ENCODE measurements around the gene HNF4A.
"Not testable (repeated sequence)": the region's sequence is repeated elsewhere in the genome, so short reads cannot be mapped to it uniquely, and the experiment has no call there.

HNF4A gene

DNA sequence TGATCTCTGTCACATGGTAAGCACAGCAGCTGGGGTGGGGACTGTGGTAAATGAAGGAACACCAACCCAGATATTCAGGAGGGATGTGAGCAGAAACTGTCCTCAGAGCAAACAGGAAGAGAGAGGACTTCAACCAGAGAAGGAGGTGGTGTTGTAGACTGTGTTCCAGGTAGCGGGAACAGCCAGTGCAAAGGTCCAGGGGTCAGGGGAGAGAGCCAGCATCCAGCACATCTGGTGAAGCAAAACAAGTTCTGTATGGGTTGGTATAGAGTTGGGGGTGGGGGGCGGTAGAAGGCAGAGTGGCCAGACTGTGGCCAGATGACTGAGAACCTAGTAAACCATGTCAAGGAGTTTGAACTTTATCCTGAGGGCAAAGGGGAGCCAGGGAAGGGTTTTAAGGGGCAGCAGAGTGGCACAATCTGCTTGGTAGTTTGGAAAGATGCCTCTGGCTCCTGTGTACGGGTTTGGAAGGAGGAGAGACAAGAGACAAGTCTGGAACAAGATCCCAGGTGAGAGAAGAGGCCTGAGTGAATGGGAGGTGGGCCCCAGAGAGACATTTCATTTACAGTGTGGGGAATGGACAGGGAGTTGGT, 92.4 kb downstream of the HNF4A start:
- DNase-seq, result no peak

DNA sequence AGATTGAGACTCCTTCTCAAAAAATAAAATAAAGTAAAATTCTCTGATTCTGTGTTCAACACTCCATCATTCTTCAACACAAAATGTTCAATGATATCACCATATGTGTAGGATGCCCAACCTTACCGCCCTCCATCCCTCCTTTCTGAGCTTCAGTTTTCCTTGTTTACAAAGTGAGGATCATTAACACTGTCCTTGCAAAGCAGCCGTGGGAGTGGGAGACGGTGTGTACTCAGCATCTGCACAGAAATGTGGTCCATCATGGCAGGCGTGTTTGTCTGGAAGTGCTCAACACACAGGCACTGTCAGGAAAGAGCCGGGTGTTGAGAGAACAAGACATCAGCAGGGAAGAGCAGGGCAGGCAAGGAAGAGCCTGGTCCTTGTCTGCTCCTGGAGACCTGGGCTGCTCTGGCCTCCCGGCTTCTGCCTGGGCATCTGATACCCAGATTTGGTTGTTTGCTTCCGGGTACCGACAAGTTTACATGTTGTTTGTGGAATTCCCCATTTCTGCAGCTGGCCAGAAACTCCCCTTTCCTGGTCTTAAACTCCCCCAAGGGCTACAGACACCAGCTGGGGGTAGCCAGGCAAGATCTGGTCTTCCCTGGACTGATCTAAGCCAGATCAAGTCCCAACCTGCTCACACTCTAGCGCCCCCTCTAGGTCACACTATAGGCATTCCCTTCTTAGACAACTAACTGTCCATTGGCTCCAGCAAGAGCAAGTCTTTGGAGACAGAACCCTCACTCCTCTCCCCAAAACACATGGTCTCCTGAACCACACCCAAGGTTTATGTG, 93.5 kb downstream of the HNF4A start:
- DNase-seq, result peak; percentile 17

DNA sequence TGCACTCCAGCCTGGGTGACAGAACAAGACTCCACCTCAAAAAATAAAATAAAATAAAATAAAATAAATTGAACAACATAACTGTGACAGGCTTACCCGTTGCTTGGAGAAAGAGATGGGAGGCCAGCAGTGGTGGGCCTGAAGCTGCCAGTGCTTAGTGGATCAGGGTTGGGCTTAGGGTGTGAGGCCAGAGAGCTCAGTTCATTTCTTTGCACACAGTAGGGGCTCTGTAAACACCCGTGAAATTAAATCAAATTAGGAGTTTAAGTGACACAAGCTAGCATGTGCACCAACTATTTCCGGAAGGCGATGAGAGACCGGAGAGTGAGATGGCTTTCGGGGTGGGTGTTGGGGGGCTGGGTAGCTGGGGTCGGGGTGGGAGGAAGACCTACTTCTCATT, 94.4 kb downstream of the HNF4A start:
- no peak for DNase-seq

DNA sequence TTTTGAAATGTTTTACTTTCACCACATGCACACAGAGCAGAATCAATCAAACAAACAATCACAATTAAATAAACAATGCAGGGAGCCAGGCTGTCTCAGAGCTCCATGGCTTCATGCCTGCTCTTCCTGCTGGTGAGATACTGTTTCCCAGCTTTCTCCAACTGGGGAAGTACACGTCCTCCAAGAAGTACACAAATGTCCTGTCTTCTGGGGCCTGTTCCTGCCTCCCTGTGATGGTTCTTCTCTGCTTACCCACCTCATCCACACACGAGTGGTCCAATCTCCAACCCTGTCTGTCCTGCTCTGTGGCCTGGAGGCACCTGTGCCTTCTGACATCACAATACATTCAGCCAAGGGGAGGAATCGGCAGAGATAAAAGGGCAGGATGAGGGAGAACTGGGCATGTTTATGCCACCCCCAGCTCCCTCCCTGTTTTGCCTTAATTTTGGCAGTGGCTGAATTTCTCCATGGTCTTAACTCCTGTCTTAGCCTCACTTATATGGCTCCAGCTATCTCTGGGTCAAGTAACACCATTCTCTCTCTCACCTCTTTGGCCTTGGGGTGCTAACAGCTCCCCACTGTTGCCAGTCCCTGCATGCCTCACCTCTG, 94.9 kb downstream of the HNF4A start:
- no peak for DNase-seq

DNA sequence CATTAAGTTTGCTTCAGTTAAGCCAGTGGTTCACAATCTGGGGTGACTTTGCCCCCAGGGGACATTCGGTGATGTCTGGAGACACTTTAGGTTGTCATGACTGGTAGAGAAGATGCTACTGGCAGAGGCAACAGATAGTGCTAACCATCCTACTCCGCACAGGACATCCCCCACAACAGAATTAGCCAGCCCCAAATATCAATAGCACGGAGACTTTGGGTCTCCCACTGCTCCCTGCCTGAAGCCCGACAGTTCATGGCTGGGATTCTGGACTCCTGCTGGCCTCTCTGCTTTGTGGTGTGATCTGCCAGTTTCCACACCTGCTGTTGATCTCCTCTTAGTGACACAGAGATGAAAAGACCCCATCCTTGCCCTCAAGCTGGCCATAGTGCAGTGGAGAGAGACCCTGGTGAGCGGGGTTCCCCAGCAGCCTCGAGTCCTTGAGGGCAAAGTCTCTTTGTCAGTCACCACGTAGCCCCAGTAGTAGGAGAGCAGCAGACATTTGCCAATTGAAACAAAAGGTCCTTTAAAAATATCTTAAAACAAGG, 95.5 kb downstream of the HNF4A start:
- DNase-seq, result no peak

DNA sequence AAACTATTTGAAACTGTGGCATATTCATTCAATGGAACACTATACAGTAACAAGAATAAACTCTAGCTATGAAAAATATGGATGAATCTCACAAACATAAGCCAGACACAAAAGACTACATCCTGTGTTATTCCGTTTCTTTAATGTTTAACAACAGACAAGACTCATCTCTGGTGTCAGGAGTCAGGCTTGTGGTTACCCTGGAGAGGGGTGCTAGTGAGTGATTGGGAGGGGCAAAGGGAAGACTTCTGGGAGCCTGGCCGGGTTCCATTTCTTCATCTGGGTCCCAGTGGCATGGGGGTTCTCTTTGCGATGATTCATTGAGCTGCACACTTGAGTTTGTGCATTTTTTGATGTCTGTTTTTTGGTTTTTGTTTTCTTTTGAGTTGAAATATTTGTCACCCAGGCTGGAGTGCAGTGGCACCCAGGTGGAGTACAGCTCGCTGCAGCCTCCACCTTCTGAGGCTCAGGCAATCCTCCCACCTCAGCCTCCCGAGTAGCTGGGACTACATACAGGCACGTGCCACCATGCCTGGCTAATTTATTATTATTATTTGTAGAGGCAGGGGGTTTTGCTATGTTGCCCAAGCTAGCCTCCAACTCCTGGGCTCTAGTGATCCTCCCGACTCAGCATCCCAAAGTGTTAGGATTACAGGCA, 98.9 kb downstream of the HNF4A start:
- no peak for DNase-seq

DNA sequence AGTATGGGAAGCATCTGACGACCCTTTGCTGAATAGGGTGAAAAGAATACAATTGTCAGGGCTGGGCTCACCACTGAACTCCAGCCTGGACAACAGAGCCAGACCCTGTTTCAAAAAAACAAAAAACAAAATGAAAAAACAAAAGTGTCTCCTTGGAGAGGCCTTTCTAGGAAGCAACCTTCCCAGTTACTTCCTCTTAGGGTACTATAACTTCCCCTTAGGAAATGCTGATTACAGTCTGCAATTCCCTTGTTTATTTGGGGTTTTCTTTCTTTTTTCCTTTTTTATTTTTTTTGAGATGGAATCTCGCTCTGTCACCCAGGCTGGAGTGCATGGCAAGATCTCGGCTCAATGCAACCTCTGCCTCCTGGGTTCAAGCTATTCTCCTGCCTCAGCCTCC, 99.6 kb downstream of the HNF4A start:
- DNase-seq, result peak; percentile 30

DNA sequence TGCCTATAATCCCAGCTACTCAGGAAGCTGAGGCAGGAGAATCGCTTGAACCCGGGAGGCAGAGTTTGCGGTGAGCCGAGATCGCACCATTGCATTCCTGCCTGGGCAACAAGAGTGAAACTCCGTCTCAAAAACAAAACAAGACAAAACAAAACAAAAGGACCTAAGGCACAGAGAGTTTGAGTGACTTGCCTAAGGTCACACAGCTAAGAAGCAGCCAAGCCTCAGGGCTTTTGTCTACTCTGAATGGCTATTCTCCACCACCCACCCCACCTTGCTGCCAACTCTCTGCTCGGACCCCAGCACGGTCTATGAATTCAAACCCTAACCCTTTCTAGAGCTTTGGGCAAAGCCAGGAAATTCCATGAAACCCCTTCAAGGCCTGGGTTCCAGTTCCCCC, 101.1 kb downstream of the HNF4A start:
- DNase-seq, result no peak

DNA sequence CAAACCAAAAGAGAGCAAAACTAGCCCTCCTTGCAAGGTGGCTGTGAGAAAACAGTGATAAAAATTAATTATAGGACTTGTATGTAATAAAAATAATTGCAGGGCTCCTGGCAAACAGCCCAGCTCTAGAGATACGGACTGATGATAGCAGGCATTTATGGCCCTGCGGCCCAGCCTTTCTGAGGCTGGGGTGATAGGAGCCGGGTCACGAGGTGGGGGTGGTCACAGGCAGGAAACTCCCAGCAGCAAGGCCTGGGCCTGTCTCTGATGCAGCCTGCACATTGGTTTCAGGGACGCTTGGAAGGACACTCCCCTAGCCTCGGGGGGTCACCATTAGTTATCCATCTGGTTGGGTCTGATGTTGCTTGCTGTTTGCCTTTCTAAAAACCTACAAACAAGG, 101.5 kb downstream of the HNF4A start:
- no peak for DNase-seq

DNA sequence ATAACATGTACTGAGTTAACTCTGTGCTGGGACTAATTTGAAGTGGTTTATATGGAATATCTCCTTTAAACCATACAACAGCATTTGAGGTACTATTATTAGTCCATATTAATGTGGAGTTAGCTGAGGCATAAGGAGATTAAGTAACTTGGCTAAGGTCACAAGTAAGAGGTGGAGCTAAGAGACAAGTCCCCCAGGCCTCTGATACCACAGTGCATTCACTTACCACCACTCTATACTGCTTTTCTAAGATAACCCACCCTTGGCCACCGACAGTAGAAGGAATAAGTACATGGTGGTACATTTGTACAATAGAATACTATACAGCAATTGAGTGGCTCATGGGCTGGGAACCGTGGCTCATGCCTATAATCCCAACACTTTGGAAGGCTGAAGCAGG, 103.8 kb downstream of the HNF4A start:
- no peak for DNase-seq

DNA sequence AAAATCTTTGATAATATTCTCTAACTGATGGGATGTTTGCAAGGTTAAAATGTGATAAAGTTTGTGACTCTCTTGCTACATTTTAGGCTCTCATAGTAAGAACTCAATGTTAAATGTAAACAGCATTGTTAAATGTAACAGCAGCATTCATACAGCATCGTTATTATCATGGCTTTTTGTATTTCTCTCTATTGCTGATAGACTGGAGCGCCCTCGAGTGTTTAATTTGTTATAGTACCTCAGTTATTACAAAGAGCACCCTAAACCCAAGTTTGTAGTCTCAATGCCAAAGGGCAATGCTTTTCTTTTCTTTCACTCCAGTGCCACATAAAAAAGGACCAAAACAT, 105.3 kb downstream of the HNF4A start:
- DNase-seq, result peak; percentile 55

DNA sequence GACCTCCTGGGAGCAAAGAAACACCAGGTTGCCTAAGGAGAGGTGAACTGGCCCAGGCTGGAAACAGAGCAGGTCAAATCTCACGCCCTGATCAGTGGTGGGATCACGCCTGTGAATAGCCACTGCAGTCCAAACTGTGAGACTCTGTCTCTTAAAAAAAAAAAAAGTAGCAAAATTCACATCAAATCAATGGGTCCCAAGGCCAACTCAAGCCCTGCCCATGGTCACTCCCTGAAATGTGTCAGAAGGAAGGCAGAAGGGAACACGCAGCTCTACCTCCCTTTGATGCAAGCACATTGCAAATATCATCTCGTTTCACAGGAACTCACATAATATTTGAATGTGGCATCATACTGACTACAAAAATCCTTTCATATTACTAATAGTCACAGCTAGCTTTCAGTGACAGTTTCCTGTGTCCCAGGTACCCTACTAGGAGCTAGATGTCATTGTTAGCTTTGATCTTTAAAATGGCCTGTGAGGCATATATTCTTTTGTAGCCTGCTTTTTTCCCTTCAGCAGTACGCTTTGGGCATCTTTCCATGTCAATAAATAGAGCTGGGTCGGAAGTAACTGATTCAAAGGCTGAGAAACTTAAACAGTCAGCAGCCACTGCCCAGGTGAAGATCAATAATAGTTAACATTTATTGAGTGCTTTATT, 105.8 kb downstream of the HNF4A start:
- DNase-seq, result no peak

DNA sequence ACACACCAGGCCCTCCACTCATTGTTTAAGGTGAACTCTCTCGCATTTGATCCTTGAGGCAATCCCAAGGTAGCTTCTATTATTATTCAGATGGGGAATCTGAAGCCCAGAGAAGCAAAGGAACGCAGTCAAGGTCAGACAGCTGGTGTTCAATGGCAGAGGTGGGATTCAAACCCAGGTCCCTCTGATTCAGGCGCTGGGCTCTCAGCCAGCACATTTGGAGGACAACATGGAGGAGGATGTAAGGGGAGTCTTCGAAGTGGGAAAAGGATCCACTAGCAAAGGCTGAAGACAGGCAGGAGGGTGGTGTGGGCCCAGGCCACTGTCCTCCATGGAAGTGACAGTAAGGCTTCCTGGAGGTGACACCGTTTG, 106.3 kb downstream of the HNF4A start:
- DNase-seq, result no peak

DNA sequence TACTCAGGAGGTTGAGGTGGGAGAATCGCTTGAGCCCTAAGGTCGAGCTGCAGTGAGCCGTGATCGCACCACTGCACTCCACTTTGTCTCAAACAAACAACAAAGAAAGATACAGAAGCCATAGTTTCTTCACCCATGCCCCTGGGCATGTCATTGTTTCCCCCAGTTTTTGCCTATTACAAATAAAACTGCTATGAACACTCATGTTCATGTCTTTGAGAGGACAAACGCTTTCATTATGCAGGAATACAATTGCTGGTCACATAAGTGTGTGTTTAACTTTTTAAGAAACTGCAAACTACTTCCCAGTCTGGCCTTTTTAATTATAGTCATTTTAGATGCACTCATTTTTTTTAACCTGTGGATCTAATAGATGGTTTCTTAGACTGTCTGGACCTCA, 108.0 kb downstream of the HNF4A start:
- no peak for DNase-seq

DNA sequence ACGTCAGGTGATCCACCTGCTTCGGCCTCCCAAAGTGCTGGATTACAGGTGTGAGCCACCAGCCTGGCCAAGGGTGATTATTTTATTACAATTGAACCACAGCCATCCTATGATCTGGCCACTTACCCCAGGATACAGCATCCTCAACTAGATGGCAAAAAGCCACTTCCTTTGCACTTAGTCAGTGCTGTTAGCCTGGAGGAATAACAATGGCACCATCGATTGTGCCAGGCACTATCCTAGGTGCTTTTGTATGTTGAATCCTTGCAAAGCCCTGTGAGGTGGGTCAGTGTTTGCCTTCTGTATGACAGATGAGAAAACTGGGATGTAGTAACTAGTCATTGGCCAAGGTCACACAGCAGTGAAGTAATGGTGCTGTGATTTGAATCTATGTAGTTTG, 109.0 kb downstream of the HNF4A start:
- DNase-seq, result no peak

DNA sequence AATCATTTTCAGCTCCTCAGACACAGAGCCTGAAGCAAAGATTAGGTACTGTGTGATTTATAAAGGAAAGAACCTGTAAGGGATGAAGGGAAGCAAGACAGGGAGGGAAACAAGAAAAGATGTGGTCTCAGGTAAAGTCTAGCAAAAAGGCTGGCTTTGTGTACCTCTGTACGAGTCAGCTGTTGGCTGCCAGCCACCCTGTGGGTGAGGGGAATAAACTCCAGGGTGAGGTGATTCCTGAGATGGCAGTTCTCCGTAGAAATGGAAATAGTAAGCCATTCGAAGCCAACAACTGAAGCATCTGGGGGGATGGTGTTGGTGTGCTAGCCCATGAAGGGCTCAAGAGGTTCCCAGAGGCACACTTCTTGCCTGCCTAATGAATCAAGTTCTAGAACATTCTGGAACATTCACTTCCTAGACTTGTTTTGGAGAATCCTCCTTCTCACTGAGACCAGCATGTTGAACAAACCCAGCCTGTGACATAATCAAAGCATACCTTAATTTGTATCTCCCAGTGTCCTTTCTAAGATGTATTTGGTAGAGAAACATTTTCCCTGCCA, 109.6 kb downstream of the HNF4A start:
- DNase-seq, result no peak

DNA sequence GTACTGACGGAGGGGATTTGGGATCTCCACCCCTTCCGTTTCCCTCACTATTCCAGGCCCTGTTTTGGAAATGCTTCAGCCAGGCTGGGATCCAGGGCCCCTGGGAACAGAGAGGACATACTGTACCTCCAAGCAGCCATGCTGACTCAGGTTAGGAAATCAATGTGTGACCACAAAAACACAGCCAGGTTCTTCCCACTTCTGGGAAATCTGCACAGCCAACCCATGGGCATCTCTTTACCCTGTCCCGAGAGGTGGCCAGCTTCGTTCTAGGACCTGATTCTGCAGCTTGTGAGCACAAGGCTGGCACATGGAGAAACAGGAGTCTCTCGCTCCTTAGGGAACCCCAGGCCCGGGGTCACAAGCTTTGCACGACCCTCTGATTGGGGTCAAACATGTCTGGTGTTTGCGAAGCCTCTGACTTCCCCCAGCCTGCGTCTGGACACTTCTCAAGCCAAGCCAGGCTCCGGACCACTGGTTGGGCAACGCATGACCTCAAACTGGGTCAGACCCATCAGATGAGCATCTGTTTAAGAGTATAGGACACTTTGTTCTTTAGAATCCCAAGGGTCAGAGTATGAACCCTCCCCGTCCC, 111.9 kb downstream of the HNF4A start:
- DNase-seq, result no peak

DNA sequence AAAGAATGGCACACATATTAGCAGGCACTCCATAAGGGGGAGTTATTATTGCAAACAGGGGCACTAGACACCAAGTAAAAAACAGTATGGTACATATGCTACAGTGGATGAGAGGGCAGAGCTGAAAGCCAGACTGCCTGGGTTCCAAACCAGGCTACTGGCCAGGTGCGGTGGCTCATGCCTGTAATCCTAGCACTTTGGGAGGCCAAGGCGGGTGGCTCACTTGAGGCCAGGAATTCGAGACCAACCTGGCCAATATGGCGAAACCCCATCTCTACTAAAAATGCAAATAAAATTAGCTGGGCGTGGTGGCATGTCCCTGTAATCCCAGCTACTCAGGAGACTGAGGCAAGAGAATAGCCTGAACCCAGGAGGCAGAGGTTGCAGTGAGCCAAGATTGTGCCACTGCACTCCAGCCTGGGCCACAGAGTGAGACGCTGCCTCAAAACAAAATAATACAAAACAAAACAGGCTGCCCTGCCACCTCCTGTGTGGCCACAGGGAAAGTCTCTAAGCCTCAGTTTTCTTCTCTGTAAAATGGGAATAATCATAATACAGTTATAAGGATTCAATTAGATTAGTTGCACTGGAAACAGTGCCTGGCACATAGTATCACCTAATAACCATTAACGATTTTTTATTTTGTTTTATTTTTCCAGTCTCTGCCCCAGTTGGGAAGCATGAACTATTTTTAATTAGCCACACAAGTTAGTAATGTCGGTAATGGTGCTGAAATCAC, 112.7 kb downstream of the HNF4A start:
- DNase-seq, result no peak

DNA sequence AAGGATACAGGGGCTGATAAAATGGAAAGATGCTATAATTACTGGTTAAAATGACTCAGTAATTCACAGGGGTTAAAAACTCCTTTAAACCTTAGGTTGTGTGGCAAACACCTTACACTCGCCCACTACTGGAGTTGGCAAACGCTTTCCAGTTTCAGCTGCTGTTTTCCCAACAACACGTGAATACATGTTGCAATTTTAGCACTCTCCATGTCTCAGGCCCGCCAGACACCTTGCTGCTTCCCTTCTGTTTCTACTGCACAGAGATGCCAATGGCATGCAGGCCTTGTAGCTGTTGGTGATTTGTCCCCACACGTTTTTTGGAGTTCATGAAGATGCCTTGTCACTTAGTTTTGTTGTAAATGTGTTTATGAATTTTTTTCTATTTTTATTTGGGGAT, 114.8 kb downstream of the HNF4A start:
- no peak for DNase-seq

DNA sequence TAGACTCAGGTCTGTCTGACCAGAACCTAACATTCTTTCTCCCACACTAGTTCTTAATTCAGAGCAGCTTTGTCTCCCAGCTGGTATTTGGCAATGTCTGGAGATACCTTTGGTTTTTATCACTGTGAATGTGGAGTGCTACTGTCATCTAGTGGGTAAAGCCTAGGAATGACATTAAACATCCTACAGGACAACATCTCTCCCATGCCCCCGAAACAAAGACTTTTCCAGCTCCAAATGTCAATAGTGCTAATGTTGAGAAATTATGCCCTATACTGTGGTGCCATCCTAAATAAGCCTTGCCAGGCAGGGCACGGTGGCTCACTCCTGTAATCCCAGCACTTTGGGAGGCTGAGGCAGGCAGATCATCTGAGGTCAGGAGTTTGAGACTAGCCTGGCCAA, 116.0 kb downstream of the HNF4A start:
- no peak for DNase-seq

DNA sequence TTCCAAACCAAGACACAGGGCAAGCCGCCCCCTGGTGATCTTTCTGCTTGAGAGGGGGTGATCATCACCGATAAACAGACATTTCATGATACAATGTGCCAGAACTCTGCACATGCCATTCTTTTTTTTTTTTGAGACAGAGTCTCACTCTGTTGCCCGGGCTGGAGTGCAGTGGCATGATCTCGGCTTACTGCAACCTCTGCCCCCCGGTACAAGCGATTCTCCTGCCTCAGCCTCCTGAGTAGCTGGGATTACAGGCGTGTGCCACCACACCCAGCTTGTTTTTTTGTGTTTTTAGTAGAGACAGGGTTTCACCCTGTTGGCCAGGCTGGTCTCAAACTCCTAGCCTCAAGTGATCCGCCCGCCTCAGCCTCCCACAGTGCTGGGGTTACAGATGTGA, 116.8 kb downstream of the HNF4A start:
- DNase-seq, result not testable (repeated sequence)

DNA sequence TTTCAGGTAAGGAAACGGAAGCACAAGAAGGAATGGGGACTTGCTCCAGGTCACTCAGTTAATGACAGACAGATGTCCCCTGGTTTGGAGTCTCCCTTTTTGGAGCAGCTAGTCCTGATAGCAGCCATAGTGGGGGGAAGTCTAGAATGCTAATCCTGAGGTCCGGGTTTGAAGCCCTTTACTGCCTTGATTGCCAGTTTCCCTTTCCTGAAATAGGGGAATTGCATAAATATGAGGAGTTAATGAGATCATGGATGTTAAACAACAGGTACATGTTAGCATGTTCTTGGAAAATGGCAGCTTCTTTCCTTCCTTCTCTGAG, 119.8 kb downstream of the HNF4A start:
- DNase-seq, result no peak

Measured in suppressor macrophage treated with lipopolysaccharide for 4 hours (primary cell).